ENCODE measurements around the gene NUMB. TPM values are rescaled to one million over a fixed set of nuclear protein-coding genes. Genes with fewer than 3 reads are reported as not detected.
"Not testable (repeated sequence)": the region's sequence is repeated elsewhere in the genome, so short reads cannot be mapped to it uniquely, and the experiment has no call there.

The NUMB gene
- total and polyA plus RNA-seq, 2 donors = 15.9 to 38.3 TPM

GRCh38 chr14:73437206-73437605 lies 21.1 kb downstream of the NUMB start:
- DNase-seq (ENCODE audit: low read depth in 6 of 9, low spot score in 9 of 9) = no peak
- Histone ChIP-seq H3K4me1 (ENCODE audit: control insufficient read depth in 2 of 2, insufficient read depth in 2 of 2, low read length in 2 of 2) (no peaks in the 10 kb centered on the region), H3K4me3 (ENCODE audit: low read length in 2 of 2) (no peak overlapping the region), H3K9me3 (ENCODE audit: control insufficient read depth in 2 of 2, insufficient read depth in 1 of 2, low read length in 1 of 2) (no peaks in the 10 kb centered on the region), H3K36me3 (ENCODE audit: control insufficient read depth in 2 of 2, insufficient read depth in 2 of 2, low read length in 1 of 2) (no peaks in the 10 kb centered on the region), H3K27ac (ENCODE audit: low read depth in 1 of 2, low read length in 1 of 2) (no peak overlapping the region), H3K27me3 (ENCODE audit: control insufficient read depth in 2 of 2, insufficient read depth in 1 of 2, low read length in 1 of 2) (no peaks in the 10 kb centered on the region)
- 98% methylated on average over 2 of the region's 2 CpGs for WGBS

- Histone ChIP-seq H3K4me1 (ENCODE audit: control insufficient read depth in 2 of 2, insufficient read depth in 2 of 2, low read length in 2 of 2) (peaks cover 0 to 2% of the 10 kb centered on the region in 2 donors), H3K27ac (ENCODE audit: low read depth in 1 of 2, low read length in 1 of 2) (no peak overlapping the region), H3K36me3 (ENCODE audit: control insufficient read depth in 2 of 2, insufficient read depth in 2 of 2, low read length in 1 of 2) (peaks cover 0 to 2% of the 10 kb centered on the region in 2 donors), H3K9me3 (ENCODE audit: control insufficient read depth in 2 of 2, insufficient read depth in 1 of 2, low read length in 1 of 2) (no peaks in the 10 kb centered on the region), H3K27me3 (ENCODE audit: control insufficient read depth in 2 of 2, insufficient read depth in 1 of 2, low read length in 1 of 2) (no peaks in the 10 kb centered on the region), H3K4me3 (ENCODE audit: low read length in 2 of 2) (no peak overlapping the region)
- DNase-seq (ENCODE audit: low read depth in 6 of 9, low spot score in 9 of 9) = no peak
- over 99% methylated on average over 3 of the region's 3 CpGs for WGBS
These were observed 26.2 kb downstream of the NUMB start for GRCh38 chr14:73432124-73432523.

GRCh38 chr14:73428353-73428824 lies 30.0 kb downstream of the NUMB start:
- 98% methylated on average over 5 of the region's 5 CpGs for WGBS
- H3K4me1 ChIP-seq (ENCODE audit: control insufficient read depth in 2 of 2, insufficient read depth in 2 of 2, low read length in 2 of 2) = peaks cover 0 to 3% of the 10 kb centered on the region in 2 donors

GRCh38 chr14:73427516-73428264 lies 30.7 kb downstream of the NUMB start:
- DNase-seq (ENCODE audit: low read depth in 6 of 9, low spot score in 9 of 9) = no peak
- Histone ChIP-seq H3K4me1 (ENCODE audit: control insufficient read depth in 2 of 2, insufficient read depth in 2 of 2, low read length in 2 of 2) (peaks cover 0 to 3% of the 10 kb centered on the region in 2 donors), H3K4me3 (ENCODE audit: low read length in 2 of 2) (no peak overlapping the region), H3K9me3 (ENCODE audit: control insufficient read depth in 2 of 2, insufficient read depth in 1 of 2, low read length in 1 of 2) (no peaks in the 10 kb centered on the region), H3K27ac (ENCODE audit: low read depth in 1 of 2, low read length in 1 of 2) (no peak overlapping the region), H3K36me3 (ENCODE audit: control insufficient read depth in 2 of 2, insufficient read depth in 2 of 2, low read length in 1 of 2) (peaks cover 0 to 5% of the 10 kb centered on the region in 2 donors), H3K27me3 (ENCODE audit: control insufficient read depth in 2 of 2, insufficient read depth in 1 of 2, low read length in 1 of 2) (no peaks in the 10 kb centered on the region)
- WGBS = 98% methylated on average over 4 of the region's 4 CpGs

More at GRCh38 chr14:73428353-73428824, 30.0 kb downstream of the NUMB start:
- no peak overlapping the region for H3K27ac ChIP-seq (ENCODE audit: low read depth in 1 of 2, low read length in 1 of 2)
- H3K27me3 ChIP-seq (ENCODE audit: control insufficient read depth in 2 of 2, insufficient read depth in 1 of 2, low read length in 1 of 2) = no peaks in the 10 kb centered on the region
- H3K9me3 ChIP-seq (ENCODE audit: control insufficient read depth in 2 of 2, insufficient read depth in 1 of 2, low read length in 1 of 2) = no peaks in the 10 kb centered on the region
- H3K36me3 ChIP-seq (ENCODE audit: control insufficient read depth in 2 of 2, insufficient read depth in 2 of 2, low read length in 1 of 2) = peaks cover 0 to 5% of the 10 kb centered on the region in 2 donors
- DNase-seq (ENCODE audit: low read depth in 6 of 9, low spot score in 9 of 9) = no peak
- no peak overlapping the region for H3K4me3 ChIP-seq (ENCODE audit: low read length in 2 of 2)

GRCh38 chr14:73426877-73427276 lies 31.5 kb downstream of the NUMB start:
- Histone ChIP-seq H3K36me3 (ENCODE audit: control insufficient read depth in 2 of 2, insufficient read depth in 2 of 2, low read length in 1 of 2) (peaks cover 0 to 5% of the 10 kb centered on the region in 2 donors), H3K4me1 (ENCODE audit: control insufficient read depth in 2 of 2, insufficient read depth in 2 of 2, low read length in 2 of 2) (peaks cover 0 to 3% of the 10 kb centered on the region in 2 donors), H3K27ac (ENCODE audit: low read depth in 1 of 2, low read length in 1 of 2) (no peak overlapping the region), H3K9me3 (ENCODE audit: control insufficient read depth in 2 of 2, insufficient read depth in 1 of 2, low read length in 1 of 2) (no peaks in the 10 kb centered on the region), H3K4me3 (ENCODE audit: low read length in 2 of 2) (no peak overlapping the region), H3K27me3 (ENCODE audit: control insufficient read depth in 2 of 2, insufficient read depth in 1 of 2, low read length in 1 of 2) (no peaks in the 10 kb centered on the region)
- DNase-seq (ENCODE audit: low read depth in 6 of 9, low spot score in 9 of 9) = no peak
- WGBS = 97% methylated on average over 5 of the region's 5 CpGs

- Histone ChIP-seq H3K9me3 (ENCODE audit: control insufficient read depth in 2 of 2, insufficient read depth in 1 of 2, low read length in 1 of 2) (no peaks in the 10 kb centered on the region), H3K4me1 (ENCODE audit: control insufficient read depth in 2 of 2, insufficient read depth in 2 of 2, low read length in 2 of 2) (peaks cover 0 to 3% of the 10 kb centered on the region in 2 donors), H3K36me3 (ENCODE audit: control insufficient read depth in 2 of 2, insufficient read depth in 2 of 2, low read length in 1 of 2) (peaks cover 8 to 16% of the 10 kb centered on the region in 2 donors), H3K4me3 (ENCODE audit: low read length in 2 of 2) (no peak overlapping the region), H3K27me3 (ENCODE audit: control insufficient read depth in 2 of 2, insufficient read depth in 1 of 2, low read length in 1 of 2) (no peaks in the 10 kb centered on the region), H3K27ac (ENCODE audit: low read depth in 1 of 2, low read length in 1 of 2) (no peak overlapping the region)
- 28% methylated on average over 3 of the region's 3 CpGs for WGBS
- DNase-seq (ENCODE audit: low read depth in 6 of 9, low spot score in 9 of 9) = peak in 1 of 9 donors; percentile 9
These were observed 33.9 kb downstream of the NUMB start for GRCh38 chr14:73424453-73424852.

- not testable (repeated sequence) for H3K9me3 ChIP-seq (ENCODE audit: control insufficient read depth in 2 of 2, insufficient read depth in 1 of 2, low read length in 1 of 2); H3K4me3 ChIP-seq (ENCODE audit: low read length in 2 of 2); H3K27ac ChIP-seq (ENCODE audit: low read depth in 1 of 2, low read length in 1 of 2); DNase-seq (ENCODE audit: low read depth in 6 of 9, low spot score in 9 of 9); H3K4me1 ChIP-seq (ENCODE audit: control insufficient read depth in 2 of 2, insufficient read depth in 2 of 2, low read length in 2 of 2); H3K27me3 ChIP-seq (ENCODE audit: control insufficient read depth in 2 of 2, insufficient read depth in 1 of 2, low read length in 1 of 2)
- 99% methylated on average over 6 of the region's 6 CpGs for WGBS
- peaks cover 8 to 16% of the 10 kb centered on the region in 2 donors for H3K36me3 ChIP-seq (ENCODE audit: control insufficient read depth in 2 of 2, insufficient read depth in 2 of 2, low read length in 1 of 2)
These were observed 35.3 kb downstream of the NUMB start for GRCh38 chr14:73423092-73423491.

- no peak overlapping the region for H3K4me3 ChIP-seq (ENCODE audit: low read length in 2 of 2)
- H3K9me3 ChIP-seq (ENCODE audit: control insufficient read depth in 2 of 2, insufficient read depth in 1 of 2, low read length in 1 of 2) = no peaks in the 10 kb centered on the region
- no peaks in the 10 kb centered on the region for H3K27me3 ChIP-seq (ENCODE audit: control insufficient read depth in 2 of 2, insufficient read depth in 1 of 2, low read length in 1 of 2)
- no peak overlapping the region for H3K27ac ChIP-seq (ENCODE audit: low read depth in 1 of 2, low read length in 1 of 2)
- peaks cover 0 to 3% of the 10 kb centered on the region in 2 donors for H3K4me1 ChIP-seq (ENCODE audit: control insufficient read depth in 2 of 2, insufficient read depth in 2 of 2, low read length in 2 of 2)
- DNase-seq (ENCODE audit: low read depth in 6 of 9, low spot score in 9 of 9) = no peak
- WGBS = 95% methylated on average over 4 of the region's 4 CpGs
- peaks cover 8 to 16% of the 10 kb centered on the region in 2 donors for H3K36me3 ChIP-seq (ENCODE audit: control insufficient read depth in 2 of 2, insufficient read depth in 2 of 2, low read length in 1 of 2)
These were observed 35.8 kb downstream of the NUMB start for GRCh38 chr14:73422515-73422914.

- DNase-seq (ENCODE audit: low read depth in 6 of 9, low spot score in 9 of 9) = no peak
- Histone ChIP-seq H3K36me3 (ENCODE audit: control insufficient read depth in 2 of 2, insufficient read depth in 2 of 2, low read length in 1 of 2) (peaks cover 8 to 11% of the 10 kb centered on the region in 2 donors), H3K9me3 (ENCODE audit: control insufficient read depth in 2 of 2, insufficient read depth in 1 of 2, low read length in 1 of 2) (no peaks in the 10 kb centered on the region), H3K27me3 (ENCODE audit: control insufficient read depth in 2 of 2, insufficient read depth in 1 of 2, low read length in 1 of 2) (no peaks in the 10 kb centered on the region), H3K4me1 (ENCODE audit: control insufficient read depth in 2 of 2, insufficient read depth in 2 of 2, low read length in 2 of 2) (no peaks in the 10 kb centered on the region), H3K27ac (ENCODE audit: low read depth in 1 of 2, low read length in 1 of 2) (no peak overlapping the region), H3K4me3 (ENCODE audit: low read length in 2 of 2) (no peak overlapping the region)
- 99% methylated on average over 3 of the region's 3 CpGs for WGBS
These were observed 40.1 kb downstream of the NUMB start for GRCh38 chr14:73418227-73418626.
